Measurements from ENCODE around the gene ARMH3.
"Not testable (repeated sequence)": the region's sequence is repeated elsewhere in the genome, so short reads cannot be mapped to it uniquely, and the experiment has no call there.

Gene ARMH3

DNA sequence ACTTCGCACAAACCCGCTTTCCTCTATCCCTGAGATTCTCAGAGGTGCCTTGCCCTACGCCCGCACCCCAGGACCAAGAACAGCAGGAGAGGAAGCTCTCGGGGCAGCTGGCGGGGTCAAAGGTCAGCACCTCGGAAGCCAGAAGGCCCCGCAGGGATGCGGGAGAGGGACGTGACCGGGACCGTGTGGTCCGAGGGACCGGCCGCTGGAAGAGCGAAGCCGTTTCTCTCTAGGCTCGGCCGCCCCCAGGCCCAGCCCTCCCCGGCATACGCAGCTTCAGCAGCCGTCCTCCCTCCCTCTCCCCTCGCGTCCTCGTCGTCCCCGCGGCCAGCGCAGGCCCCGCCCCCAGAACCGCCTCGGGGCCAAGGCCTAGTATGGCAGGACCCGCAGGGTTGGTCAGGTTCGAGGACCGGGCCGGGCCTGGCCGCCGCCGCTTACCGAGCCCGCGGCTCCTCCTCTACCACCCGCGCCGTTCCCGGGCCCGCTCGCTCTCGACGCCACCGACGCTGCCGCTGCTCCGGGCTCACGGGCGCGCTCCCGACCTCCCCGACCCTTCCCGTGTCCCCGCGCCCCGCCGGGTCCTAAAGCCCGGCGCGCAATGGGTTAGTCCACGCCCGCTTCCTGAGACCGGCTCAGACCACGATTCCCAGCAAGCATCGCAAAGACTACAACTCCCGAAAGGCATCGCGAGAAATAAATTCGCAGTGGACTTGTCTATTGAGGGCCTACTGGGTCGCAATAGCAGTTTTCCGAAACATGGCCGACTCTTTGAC, at the start of gene ARMH3:
Gene ARMH3, minus strand, starts transcription at position 527 of the 773 bp plus-strand sequence. CDS start 16,059 bp downstream, outside the sequence.
- DNase-seq (ENCODE audit: low spot score): peak; percentile 99

GRCh38 chr10:102102421-102102820, 46.4 kb upstream of the ARMH3 start:
- DNase-seq (ENCODE audit: low spot score): no peak

- DNase-seq (ENCODE audit: low spot score): no peak
Observed at GRCh38 chr10:102101152-102101551, 45.2 kb upstream of the ARMH3 start.

- no peak for DNase-seq (ENCODE audit: low spot score)
Observed at GRCh38 chr10:102096449-102096848, 40.5 kb upstream of the ARMH3 start.

DNA sequence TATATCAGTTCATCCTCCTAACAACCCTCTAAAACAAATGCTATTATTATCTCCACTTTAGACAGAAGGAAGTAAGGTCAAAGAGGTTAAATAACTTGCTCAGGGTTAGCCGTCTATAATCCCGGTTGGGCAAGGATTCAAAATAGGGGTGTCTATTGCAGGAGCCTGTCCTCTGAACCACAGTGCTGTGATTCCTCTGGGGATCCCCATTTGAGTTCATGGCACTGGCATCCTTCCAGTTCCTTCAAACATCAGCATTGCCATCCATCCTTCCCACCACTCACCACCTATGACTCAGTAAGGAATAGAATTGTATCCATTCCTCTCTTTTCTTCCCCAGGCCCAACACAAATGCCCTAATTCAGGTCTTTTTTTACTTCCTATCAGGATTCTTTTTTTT, 34.8 kb upstream of the ARMH3 start:
- DNase-seq (ENCODE audit: low spot score): no peak

- no peak for DNase-seq (ENCODE audit: low spot score)
Observed at GRCh38 chr10:102086196-102086595, 30.2 kb upstream of the ARMH3 start.

DNA sequence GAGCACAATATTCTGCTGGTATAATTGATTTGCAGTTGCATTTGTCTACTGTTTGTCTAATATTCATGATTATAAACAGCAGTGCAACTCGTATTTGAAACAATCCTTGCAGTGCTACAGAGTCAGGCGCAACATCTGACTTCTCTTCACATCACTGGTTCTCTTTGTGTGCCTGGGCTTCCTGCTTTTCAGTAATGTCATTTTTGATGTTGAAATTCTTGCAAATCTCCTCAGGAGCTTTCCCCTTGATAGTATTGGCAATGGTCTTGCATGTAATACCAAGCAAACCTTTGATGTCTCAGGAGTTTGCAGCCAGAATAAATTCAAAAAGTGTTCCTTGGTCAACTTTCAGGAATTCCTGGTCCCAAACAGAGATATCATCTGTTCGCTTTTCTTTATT, 29.4 kb upstream of the ARMH3 start:
- no peak for DNase-seq (ENCODE audit: low spot score)

GRCh38 chr10:102083541-102083940, 27.6 kb upstream of the ARMH3 start:
- DNase-seq (ENCODE audit: low spot score): no peak

DNA sequence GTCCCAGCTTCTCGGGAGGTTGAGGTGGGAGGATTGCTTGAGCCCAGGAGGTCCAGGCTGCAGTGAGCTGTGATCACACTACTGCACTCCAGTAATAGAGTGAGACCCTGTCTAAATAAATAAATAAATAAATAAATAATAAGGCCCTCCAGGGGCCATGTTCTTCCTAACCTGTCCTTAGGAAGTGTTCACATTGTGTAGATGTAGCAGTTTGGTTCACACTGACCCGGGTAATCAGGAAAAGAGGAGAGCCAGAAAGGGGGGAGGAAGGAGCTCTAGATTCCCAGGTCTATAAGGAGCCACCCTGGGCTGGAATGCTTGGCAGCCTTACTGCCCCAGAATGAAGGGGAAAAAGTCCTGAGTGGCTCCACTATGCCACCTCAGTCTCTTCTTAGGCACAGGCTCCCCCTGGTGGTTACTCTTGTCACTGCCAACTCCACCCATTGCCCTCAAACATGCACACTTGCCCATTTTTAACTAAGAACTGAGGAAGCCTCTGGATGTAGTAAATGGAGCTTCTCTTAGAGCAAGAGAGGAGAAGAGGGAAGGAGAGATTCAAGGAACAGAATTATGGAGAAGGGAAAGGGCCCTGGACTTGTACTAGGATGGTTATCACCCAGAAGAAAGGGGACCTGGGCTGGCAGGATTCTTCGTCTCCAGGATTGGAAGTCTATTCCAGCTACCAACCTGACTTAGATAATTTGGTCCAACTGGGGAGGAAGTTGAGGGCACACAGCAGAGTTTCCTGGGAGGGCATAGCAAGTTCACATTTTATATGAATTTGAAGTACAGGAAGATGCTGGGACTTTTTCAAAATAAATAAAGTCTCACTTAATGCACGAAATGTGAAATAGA, 16.9 kb upstream of the ARMH3 start:
- peak; percentile 80 for DNase-seq (ENCODE audit: low spot score)

DNA sequence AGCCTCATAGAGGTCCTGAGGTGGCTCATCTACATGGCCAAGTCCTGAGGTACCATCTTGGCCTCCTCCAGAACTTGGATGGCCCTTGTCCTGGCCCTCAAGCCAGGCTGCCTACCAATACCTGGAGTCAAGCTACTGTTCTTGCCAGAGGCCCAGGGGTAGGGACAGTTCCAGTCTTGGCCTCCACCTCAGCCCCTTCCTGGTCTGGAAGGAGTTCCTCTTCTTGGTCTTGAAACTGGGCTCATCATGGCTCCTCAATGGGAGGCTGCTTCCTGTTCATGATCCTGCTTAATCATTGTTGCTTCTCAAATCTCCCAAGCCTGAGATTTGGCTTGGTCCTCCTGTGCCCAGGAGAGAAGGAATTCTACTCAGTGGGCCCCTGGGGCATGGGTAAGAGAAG, 13.1 kb upstream of the ARMH3 start:
- DNase-seq (ENCODE audit: low spot score): no peak

GRCh38 chr10:102068216-102068615, 12.2 kb upstream of the ARMH3 start:
- no peak for DNase-seq (ENCODE audit: low spot score)

DNA sequence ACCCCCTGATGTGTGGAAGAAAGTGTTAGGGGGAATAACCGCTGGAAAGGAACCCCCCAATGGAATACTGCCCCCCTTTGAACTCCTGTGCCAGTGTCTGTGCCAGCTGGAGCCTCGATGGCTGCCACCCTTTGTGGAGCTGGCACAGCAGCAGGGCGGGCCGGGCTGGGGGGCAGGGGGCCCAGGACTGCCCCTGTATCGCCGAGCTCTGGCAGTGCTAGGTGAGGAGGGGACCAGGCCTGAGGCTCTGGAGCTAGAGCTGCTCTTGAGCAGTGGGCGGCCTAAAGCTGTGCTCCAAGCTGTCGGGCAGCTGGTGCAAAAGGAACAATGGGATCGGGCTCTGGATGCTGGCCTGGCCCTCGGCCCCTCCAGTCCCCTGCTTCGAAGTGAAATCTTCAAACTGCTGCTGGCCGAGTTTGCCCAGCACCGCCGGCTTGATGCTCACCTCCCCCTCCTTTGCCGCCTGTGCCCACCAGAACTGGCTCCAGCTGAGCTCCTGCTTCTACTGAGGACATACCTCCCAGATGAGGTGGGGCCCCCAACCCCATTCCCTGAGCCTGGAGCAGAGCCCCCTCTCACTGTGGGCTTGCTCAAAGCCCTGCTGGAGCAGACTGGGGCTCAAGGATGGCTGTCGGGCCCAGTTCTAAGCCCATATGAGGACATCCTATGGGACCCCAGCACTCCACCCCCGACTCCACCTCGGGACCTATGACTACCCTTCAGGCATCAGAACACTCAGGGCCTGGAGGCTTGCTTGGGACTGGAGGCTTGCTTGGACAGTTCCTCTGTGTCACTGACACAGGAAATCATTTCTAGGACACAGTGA, 11.3 kb upstream of the ARMH3 start:
- DNase-seq (ENCODE audit: low spot score): no peak

DNA sequence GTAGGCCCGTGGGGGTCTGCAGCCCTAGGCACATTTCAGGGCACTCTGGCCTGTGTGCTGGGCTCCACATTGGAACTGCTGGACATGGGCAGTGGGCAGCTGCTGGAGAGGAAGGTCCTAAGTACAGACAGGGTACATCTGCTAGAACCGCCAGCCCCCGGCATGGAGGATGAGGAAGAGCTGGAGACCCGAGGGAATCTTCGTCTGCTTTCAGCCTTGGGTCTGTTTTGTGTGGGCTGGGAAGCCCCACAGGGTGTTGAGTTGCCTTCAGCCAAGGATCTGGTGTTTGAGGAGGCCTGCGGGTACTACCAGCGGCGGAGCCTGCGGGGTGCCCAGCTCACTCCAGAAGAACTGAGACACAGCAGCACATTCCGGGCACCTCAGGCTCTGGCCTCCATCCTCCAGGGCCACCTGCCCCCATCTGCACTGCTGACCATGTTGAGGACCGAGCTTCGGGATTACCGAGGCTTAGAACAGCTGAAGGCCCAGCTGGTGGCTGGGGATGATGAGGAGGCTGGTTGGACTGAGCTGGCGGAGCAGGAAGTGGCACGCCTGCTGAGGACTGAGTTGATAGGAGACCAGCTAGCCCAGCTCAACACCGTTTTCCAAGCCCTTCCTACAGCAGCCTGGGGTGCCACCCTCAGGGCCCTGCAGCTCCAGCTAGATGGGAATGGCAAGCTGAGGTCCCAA, 10.6 kb upstream of the ARMH3 start:
- no peak for DNase-seq (ENCODE audit: low spot score)

- peak; percentile 48 for DNase-seq (ENCODE audit: low spot score)
Observed at GRCh38 chr10:102065561-102066398, 9.8 kb upstream of the ARMH3 start.

- DNase-seq (ENCODE audit: low spot score): peak; percentile 89
Observed at GRCh38 chr10:102064868-102065560, 9.0 kb upstream of the ARMH3 start, which contains the start of gene HPS6. HPS6 (plus strand) TSS chr10:102065349; CDS start chr10:102065475, 126 bp downstream.

GRCh38 chr10:102064503-102064867, 8.5 kb upstream of the ARMH3 start:
- DNase-seq (ENCODE audit: low spot score): no peak

- DNase-seq (ENCODE audit: low spot score): no peak
Observed at GRCh38 chr10:102059987-102060386, 4.0 kb upstream of the ARMH3 start.

- DNase-seq (ENCODE audit: low spot score): not testable (repeated sequence)
Observed at GRCh38 chr10:102054881-102055646, 909 bp downstream of the ARMH3 start.

- DNase-seq (ENCODE audit: low spot score): no peak
Observed at GRCh38 chr10:102046095-102046494, 9.9 kb downstream of the ARMH3 start.

Measured in RKO (cell line).